ENCODE data around the gene CCND1. TPM values are rescaled to one million over a fixed set of nuclear protein-coding genes. Genes with fewer than 3 reads are reported as not detected.

CCND1 gene
- total RNA-seq, 5 donors from 2014 or later (not counting 1 experiment from before 2014, with no cell fraction given), result 1.0 to 4.2 (median 2.8) TPM

DNA sequence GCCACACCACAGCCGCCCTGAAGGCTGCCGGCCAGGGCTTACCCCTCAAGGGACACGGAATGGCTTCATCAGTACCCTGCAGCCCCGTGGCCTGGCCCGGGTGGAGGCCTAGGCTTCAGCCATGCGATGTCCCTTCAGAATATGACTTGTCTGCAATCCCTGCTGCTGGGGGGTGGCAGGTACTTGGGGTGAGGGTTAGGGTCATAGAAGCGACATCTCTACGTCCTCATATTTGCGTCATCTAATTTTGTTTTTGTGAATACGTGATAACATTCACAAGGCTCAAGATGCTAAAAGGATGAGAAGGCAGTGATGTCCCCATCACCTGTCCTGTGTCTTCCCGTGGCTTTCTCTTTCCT is 6.4 kb downstream of the CCND1 start:
- Mint-ChIP-seq H3K27me3 (no peaks in the 10 kb centered on the region), H3K27ac (no peak overlapping the region), H3K9me3 (no peaks in the 10 kb centered on the region), H3K4me1 (peaks cover 0 to 4% (median 1%) of the 10 kb centered on the region in 3 donors), H3K4me3 (no peak overlapping the region), H3K36me3 (no peaks in the 10 kb centered on the region)
- Histone ChIP-seq H3K27me3 (replicated peaks in 1 of 2; ENCODE audit: control insufficient read depth in 2 of 2, extremely low read depth in 1 of 2, insufficient read depth in 2 of 2, low read length in 1 of 2) (peaks cover 0 to 26% of the 10 kb centered on the region in 2 experiments), H3K9me3 (no peaks in the 10 kb centered on the region), H3K36me3 (ENCODE audit: control insufficient read depth in 2 of 2, extremely low read depth in 1 of 2, insufficient read depth in 1 of 2, low read length in 1 of 2) (no peaks in the 10 kb centered on the region), H3K4me3 (ENCODE audit: control insufficient read depth in 1 of 2, extremely low read depth in 1 of 2, low read length in 1 of 2) (no peak overlapping the region), H3K4me1 (ENCODE audit: control insufficient read depth in 1 of 2, extremely low read depth in 1 of 2, insufficient read depth in 2 of 2, low read length in 2 of 2) (peaks cover 0 to 9% of the 10 kb centered on the region in 2 experiments), H3K27ac (ENCODE audit: low read length) (no peak overlapping the region)
- CTCF ChIA-PET, result no interaction called here
- ATAC-seq (replicated peaks in 1 of 4), result no peak
- WGBS (ENCODE audit: insufficient coverage), result 98% methylated on average over 8 of the region's 11 CpGs
- POLR2A ChIA-PET, result no interaction called here
- no peak for DNase-seq

DNA sequence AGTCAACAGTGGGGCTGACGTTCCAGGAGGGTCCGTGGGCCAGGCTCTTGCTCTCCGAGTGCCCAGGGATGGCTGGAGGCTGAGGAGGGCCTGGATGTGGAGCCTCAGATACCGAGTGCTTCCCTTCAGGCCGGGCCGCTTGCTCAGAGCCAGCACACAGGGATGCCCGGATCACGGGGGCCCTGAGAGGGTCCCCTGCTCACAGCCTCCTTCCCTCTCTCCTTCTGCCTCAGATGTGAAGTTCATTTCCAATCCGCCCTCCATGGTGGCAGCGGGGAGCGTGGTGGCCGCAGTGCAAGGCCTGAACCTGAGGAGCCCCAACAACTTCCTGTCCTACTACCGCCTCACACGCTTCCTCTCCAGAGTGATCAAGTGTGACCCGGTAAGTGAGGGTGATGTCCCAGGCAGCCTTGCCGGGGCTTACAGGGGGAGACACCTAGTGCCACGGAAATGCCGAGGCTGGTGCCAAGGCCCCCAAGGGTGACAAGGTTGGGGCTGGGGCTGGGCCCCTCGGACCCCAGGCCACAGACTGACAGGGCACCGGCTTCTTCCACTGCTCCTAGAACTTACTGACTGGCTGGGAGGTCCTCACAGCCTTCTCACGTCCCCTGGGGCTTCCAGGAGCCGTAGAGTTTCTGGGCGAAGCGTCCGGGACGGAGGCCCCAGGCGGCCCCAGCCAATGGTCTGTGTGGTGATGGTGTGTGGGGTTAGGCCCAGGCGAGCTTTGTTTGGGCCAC is 7.0 kb downstream of the CCND1 start:
- Mint-ChIP-seq H3K4me1 (peaks cover 0 to 4% (median 1%) of the 10 kb centered on the region in 3 donors), H3K9me3 (no peaks in the 10 kb centered on the region), H3K4me3 (no peak overlapping the region), H3K27me3 (no peaks in the 10 kb centered on the region), H3K36me3 (no peaks in the 10 kb centered on the region), H3K27ac (no peak overlapping the region)
- ATAC-seq (replicated peaks in 1 of 4), result no peak
- Histone ChIP-seq H3K4me3 (ENCODE audit: control insufficient read depth in 1 of 2, extremely low read depth in 1 of 2, low read length in 1 of 2) (no peak overlapping the region), H3K27me3 (replicated peaks in 1 of 2; ENCODE audit: control insufficient read depth in 2 of 2, extremely low read depth in 1 of 2, insufficient read depth in 2 of 2, low read length in 1 of 2) (peaks cover 0 to 25% of the 10 kb centered on the region in 2 experiments), H3K9me3 (no peaks in the 10 kb centered on the region), H3K36me3 (ENCODE audit: control insufficient read depth in 2 of 2, extremely low read depth in 1 of 2, insufficient read depth in 1 of 2, low read length in 1 of 2) (no peaks in the 10 kb centered on the region), H3K4me1 (ENCODE audit: control insufficient read depth in 1 of 2, extremely low read depth in 1 of 2, insufficient read depth in 2 of 2, low read length in 2 of 2) (peaks cover 0 to 9% of the 10 kb centered on the region in 2 experiments), H3K27ac (ENCODE audit: low read length) (no peak overlapping the region)
- no peak for DNase-seq
- POLR2A ChIA-PET, result no interaction called here
- CTCF ChIA-PET, result no interaction called here
- 78% methylated on average over 23 of the region's 28 CpGs for WGBS (ENCODE audit: insufficient coverage)

DNA sequence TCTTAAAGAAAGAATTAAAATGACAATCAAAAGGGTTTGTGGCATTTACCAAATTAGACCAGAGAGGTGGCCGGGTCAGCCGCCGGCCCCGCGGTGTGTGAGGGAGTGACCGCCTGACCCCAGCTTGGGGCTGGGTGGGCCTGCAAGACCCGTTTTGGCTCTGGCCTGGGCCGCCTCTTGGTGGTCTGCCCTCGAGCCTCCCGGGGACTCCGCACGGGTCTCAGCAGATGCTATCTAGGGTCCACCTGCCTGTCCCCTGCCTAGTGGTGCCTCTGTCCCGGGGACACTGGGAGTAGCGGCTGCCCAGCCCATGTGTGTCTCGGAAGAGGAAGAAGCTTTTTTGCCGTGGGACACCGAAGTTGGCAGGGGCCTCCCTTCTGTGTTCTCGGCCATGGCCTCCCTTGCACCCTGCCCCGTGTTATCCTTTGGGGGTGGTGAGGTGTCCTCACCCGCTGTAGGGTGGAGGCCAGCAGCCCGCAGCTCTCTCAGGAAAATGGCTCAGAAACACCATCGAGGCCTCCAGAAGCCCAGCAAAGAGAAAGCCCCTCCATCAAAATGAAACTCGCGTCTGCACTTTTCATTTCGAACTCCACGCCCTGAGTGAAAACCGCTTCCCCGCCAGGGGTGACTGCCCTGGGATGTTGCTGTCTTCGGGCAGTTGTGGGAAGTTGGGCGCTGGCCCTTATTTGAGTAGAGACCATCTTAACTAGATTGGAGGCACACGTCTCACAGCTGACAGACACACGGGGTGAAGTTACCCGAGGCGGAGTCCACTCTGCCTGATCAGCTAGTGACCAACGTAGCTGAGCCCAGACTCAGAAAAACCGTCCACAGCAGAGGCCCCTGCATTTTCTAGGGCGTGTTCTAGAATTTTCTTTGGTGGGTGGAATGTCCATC is 8.0 kb downstream of the CCND1 start:
- Histone ChIP-seq H3K4me1 (ENCODE audit: control insufficient read depth in 1 of 2, extremely low read depth in 1 of 2, insufficient read depth in 2 of 2, low read length in 2 of 2) (peaks cover 0 to 3% of the 10 kb centered on the region in 2 experiments), H3K27me3 (replicated peaks in 1 of 2; ENCODE audit: control insufficient read depth in 2 of 2, extremely low read depth in 1 of 2, insufficient read depth in 2 of 2, low read length in 1 of 2) (peaks cover 0 to 21% of the 10 kb centered on the region in 2 experiments), H3K27ac (ENCODE audit: low read length) (no peak overlapping the region), H3K36me3 (ENCODE audit: control insufficient read depth in 2 of 2, extremely low read depth in 1 of 2, insufficient read depth in 1 of 2, low read length in 1 of 2) (no peaks in the 10 kb centered on the region), H3K9me3 (no peaks in the 10 kb centered on the region), H3K4me3 (ENCODE audit: control insufficient read depth in 1 of 2, extremely low read depth in 1 of 2, low read length in 1 of 2) (no peak overlapping the region)
- Mint-ChIP-seq H3K4me3 (no peak overlapping the region), H3K4me1 (peaks cover 0 to 2% (median 0%) of the 10 kb centered on the region in 3 donors), H3K27ac (no peak overlapping the region), H3K27me3 (no peaks in the 10 kb centered on the region), H3K9me3 (no peaks in the 10 kb centered on the region), H3K36me3 (no peaks in the 10 kb centered on the region)
- ChIA-PET POLR2A (no interaction called here), CTCF (no interaction called here)
- ATAC-seq (replicated peaks in 1 of 4), result no peak
- DNase-seq, result no peak
- WGBS (ENCODE audit: insufficient coverage), result 91% methylated on average over 31 of the region's 37 CpGs

DNA sequence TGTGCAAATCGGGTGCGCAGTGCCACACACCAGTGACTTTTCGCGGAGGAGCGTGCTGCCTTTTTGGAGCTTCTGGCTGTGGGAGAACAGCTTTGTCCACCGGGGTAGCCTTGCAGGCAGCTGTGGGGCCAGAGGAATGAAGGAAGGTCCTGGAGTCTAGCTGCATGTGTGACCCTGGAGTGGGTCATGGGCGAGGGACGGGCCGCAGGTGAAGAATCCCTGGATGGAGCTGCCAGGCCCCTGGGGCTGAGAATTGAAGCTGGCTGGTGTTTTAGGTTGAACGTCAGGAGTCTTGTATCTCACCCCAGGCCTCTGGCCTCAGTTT is 8.6 kb downstream of the CCND1 start:
- no peaks in the 10 kb centered on the region for H3K36me3 Mint-ChIP-seq
- no peaks in the 10 kb centered on the region for H3K27me3 Mint-ChIP-seq
- H3K4me3 Mint-ChIP-seq, result no peak overlapping the region
- ChIA-PET POLR2A (no interaction called here), CTCF (no interaction called here)
- Histone ChIP-seq H3K4me3 (ENCODE audit: control insufficient read depth in 1 of 2, extremely low read depth in 1 of 2, low read length in 1 of 2) (no peak overlapping the region), H3K9me3 (no peaks in the 10 kb centered on the region), H3K36me3 (ENCODE audit: control insufficient read depth in 2 of 2, extremely low read depth in 1 of 2, insufficient read depth in 1 of 2, low read length in 1 of 2) (no peaks in the 10 kb centered on the region), H3K4me1 (ENCODE audit: control insufficient read depth in 1 of 2, extremely low read depth in 1 of 2, insufficient read depth in 2 of 2, low read length in 2 of 2) (no peaks in the 10 kb centered on the region), H3K27me3 (replicated peaks in 1 of 2; ENCODE audit: control insufficient read depth in 2 of 2, extremely low read depth in 1 of 2, insufficient read depth in 2 of 2, low read length in 1 of 2) (peaks cover 0 to 18% of the 10 kb centered on the region in 2 experiments), H3K27ac (ENCODE audit: low read length) (no peak overlapping the region)
- 97% methylated on average over 6 of the region's 10 CpGs for WGBS (ENCODE audit: insufficient coverage)
- ATAC-seq (replicated peaks in 1 of 4) (no peak), DNase-seq (no peak)
- H3K27ac Mint-ChIP-seq, result no peak overlapping the region
- no peaks in the 10 kb centered on the region for H3K9me3 Mint-ChIP-seq
- no peaks in the 10 kb centered on the region for H3K4me1 Mint-ChIP-seq

DNA sequence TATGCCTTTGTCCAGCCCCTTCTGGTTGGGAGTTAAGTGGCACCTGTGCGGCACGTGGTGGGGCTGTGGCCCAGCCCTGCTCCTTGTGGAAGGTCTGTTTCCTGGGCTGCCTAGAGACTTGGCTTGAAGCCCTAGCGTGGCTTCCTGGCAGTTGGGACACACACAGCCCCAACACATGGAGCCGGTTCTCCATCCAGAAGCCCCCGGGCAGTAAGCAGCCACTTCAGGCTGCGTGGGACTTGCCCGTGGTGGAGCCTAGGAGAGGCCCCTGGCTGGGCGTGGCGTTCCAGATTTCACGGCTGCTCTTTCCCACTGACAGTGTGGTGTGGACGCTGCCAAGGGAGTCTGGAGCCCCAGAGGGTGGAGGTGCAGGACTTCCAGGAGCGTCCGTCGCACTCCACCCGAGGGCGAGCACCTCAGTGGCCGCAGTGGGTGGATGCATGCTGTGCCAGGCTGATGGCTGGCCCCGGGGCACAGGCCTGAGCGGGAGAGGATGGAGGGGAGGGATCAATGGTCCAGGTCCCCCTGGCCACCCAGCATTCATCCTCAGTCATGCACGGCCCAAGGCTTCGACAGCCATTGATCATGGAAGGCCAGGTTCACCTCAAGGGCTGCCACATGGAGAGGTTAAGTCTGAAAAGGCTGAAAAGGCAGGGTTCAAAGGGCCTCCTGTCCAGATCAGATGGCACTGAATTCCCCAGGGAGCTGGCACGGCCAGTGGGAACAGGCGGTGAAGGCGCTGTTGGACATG is 9.3 kb downstream of the CCND1 start:
- Histone ChIP-seq H3K4me3 (ENCODE audit: control insufficient read depth in 1 of 2, extremely low read depth in 1 of 2, low read length in 1 of 2) (no peak overlapping the region), H3K27ac (ENCODE audit: low read length) (no peak overlapping the region), H3K4me1 (ENCODE audit: control insufficient read depth in 1 of 2, extremely low read depth in 1 of 2, insufficient read depth in 2 of 2, low read length in 2 of 2) (no peaks in the 10 kb centered on the region), H3K36me3 (ENCODE audit: control insufficient read depth in 2 of 2, extremely low read depth in 1 of 2, insufficient read depth in 1 of 2, low read length in 1 of 2) (no peaks in the 10 kb centered on the region), H3K27me3 (replicated peaks in 1 of 2; ENCODE audit: control insufficient read depth in 2 of 2, extremely low read depth in 1 of 2, insufficient read depth in 2 of 2, low read length in 1 of 2) (peaks cover 0 to 12% of the 10 kb centered on the region in 2 experiments), H3K9me3 (no peaks in the 10 kb centered on the region)
- ChIA-PET POLR2A (no interaction called here), CTCF (interaction anchor here in 1 of 2 donors (0.6 kb wide), 1 partner anchor 557 kb away, joined by 3 read pairs; no protein-coding TSS in a partner anchor)
- DNase-seq (no peak), ATAC-seq (replicated peaks in 1 of 4) (no peak)
- Mint-ChIP-seq H3K9me3 (no peaks in the 10 kb centered on the region), H3K4me3 (no peak overlapping the region), H3K36me3 (no peaks in the 10 kb centered on the region), H3K4me1 (no peaks in the 10 kb centered on the region), H3K27ac (no peak overlapping the region), H3K27me3 (no peaks in the 10 kb centered on the region)
- 79% methylated on average over 24 of the region's 24 CpGs for WGBS (ENCODE audit: insufficient coverage)

DNA sequence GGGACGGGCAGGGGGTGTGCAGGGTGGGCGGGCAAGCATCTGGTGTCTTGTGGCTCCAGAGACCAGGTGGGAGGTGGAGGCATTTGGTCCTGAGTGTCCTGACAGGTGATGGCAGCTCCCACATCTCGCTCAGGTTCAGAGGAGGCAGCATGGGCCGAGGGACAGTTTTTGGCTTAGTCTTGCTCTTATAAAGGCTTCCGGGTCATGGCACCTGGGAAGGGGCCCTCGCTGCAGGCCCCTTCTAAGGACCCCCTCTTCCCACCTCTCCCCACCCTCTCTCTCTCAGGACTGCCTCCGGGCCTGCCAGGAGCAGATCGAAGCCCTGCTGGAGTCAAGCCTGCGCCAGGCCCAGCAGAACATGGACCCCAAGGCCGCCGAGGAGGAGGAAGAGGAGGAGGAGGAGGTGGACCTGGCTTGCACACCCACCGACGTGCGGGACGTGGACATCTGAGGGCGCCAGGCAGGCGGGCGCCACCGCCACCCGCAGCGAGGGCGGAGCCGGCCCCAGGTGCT is 9.9 kb downstream of the CCND1 start:
- H3K36me3 ChIP-seq (ENCODE audit: control insufficient read depth in 2 of 2, extremely low read depth in 1 of 2, insufficient read depth in 1 of 2, low read length in 1 of 2), result no peaks in the 10 kb centered on the region
- no peak overlapping the region for H3K4me3 Mint-ChIP-seq
- 83% methylated on average over 5 of the region's 23 CpGs for WGBS (ENCODE audit: insufficient coverage)

More for the DNA sequence above, 9.9 kb downstream of the CCND1 start:
- CTCF ChIA-PET, result interaction anchor here in 1 of 2 donors (0.6 kb wide), 1 partner anchor 558 kb away, joined by 3 read pairs; no protein-coding TSS in a partner anchor
- DNase-seq (no peak), ATAC-seq (replicated peaks in 1 of 4) (no peak)
- Histone ChIP-seq H3K9me3 (no peaks in the 10 kb centered on the region), H3K4me1 (ENCODE audit: control insufficient read depth in 1 of 2, extremely low read depth in 1 of 2, insufficient read depth in 2 of 2, low read length in 2 of 2) (no peaks in the 10 kb centered on the region), H3K4me3 (ENCODE audit: control insufficient read depth in 1 of 2, extremely low read depth in 1 of 2, low read length in 1 of 2) (no peak overlapping the region), H3K27ac (ENCODE audit: low read length) (no peak overlapping the region), H3K27me3 (replicated peaks in 1 of 2; ENCODE audit: control insufficient read depth in 2 of 2, extremely low read depth in 1 of 2, insufficient read depth in 2 of 2, low read length in 1 of 2) (peaks cover 0 to 10% of the 10 kb centered on the region in 2 experiments)
- Mint-ChIP-seq H3K27me3 (no peaks in the 10 kb centered on the region), H3K4me1 (no peaks in the 10 kb centered on the region), H3K36me3 (no peaks in the 10 kb centered on the region), H3K9me3 (no peaks in the 10 kb centered on the region), H3K27ac (no peak overlapping the region)
- POLR2A ChIA-PET, result no interaction called here

All from T-cell (primary cell).